ENCODE results near the gene ETNK1.

DNA sequence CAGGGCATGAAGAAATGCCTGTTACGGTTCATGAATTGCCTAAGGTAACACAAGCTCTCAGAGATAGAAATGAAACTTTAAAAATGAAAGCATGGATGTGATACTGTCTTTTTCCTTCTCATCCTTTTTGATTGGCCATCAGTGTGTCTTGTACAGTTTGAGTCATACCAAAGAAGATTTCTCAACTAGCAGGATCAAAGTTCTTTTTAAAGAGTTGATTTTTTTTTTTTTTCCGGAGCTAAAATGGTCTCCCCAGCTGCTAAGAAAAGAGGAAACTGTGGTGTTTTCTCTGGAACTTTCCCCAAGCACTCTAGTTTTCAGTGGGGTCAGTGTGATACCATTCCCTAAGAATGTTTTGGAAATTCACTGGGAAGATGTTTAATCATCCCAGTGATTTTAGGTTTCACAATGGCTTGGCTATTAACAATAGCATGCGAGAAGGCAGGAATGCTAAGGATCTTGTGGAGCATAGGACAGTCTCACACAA, 105.0 kb downstream of the ETNK1 start:
- TF ChIP-seq POLR2A (IDR thresholded peaks at IDR 0.05) (no peak), EP300 (IDR thresholded peaks at IDR 0.05) (no peak), POLR2AphosphoS5 (IDR thresholded peaks at IDR 0.05) (no peak)
- TF ChIP-seq, protein P1, sequence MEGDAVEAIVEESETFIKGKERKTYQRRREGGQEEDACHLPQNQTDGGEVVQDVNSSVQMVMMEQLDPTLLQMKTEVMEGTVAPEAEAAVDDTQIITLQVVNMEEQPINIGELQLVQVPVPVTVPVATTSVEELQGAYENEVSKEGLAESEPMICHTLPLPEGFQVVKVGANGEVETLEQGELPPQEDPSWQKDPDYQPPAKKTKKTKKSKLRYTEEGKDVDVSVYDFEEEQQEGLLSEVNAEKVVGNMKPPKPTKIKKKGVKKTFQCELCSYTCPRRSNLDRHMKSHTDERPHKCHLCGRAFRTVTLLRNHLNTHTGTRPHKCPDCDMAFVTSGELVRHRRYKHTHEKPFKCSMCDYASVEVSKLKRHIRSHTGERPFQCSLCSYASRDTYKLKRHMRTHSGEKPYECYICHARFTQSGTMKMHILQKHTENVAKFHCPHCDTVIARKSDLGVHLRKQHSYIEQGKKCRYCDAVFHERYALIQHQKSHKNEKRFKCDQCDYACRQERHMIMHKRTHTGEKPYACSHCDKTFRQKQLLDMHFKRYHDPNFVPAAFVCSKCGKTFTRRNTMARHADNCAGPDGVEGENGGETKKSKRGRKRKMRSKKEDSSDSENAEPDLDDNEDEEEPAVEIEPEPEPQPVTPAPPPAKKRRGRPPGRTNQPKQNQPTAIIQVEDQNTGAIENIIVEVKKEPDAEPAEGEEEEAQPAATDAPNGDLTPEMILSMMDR (IDR thresholded peaks at IDR 0.05): no peak

Data from sigmoid colon (tissue), 4 donors.